Activated CD8-positive, alpha-beta memory T cell treated with anti-CD3 and anti-CD28 coated beads for 36 hours (primary cell): ENCODE results near the gene ASIC5. TPM values are rescaled to one million over a fixed set of nuclear protein-coding genes. Genes with fewer than 3 reads are reported as not detected.

Experiments
- CTCF ChIA-PET: fragments of 350-600 bp; sonication (Branson Sonifier 250); formaldehyde crosslinking; loops from one replicate; lab custom pipeline; 2021; ENCODE audit warnings: antibody characterized with exemption; lab: Charles Lee
- POLR2A ChIA-PET: fragments of 350-600 bp; sonication (Branson Sonifier 250); formaldehyde crosslinking; loops from one replicate; lab custom pipeline; 2021; ENCODE audit warnings: antibody characterized with exemption; lab: Charles Lee
- total RNA-seq, 2 experiments: library from RNA; stranded (reverse); gene quantifications; one replicate each; pipeline ENCODE4 v1.2.3, GENCODE V29; 2021

Gene ASIC5
- total RNA-seq, 2 experiments from 2014 or later = not detected

- ChIA-PET CTCF (no interaction called here), POLR2A (no interaction called here)
These were observed 19.6 kb upstream of the ASIC5 start for GRCh38 chr4:155885666-155886065.

GRCh38 chr4:155883895-155884294 is 17.8 kb upstream of the ASIC5 start:
- ChIA-PET POLR2A (no interaction called here), CTCF (no interaction called here)

- ChIA-PET POLR2A (no interaction called here), CTCF (no interaction called here)
These were observed 15.5 kb upstream of the ASIC5 start for GRCh38 chr4:155881555-155881954.

GRCh38 chr4:155879767-155880166 is 13.7 kb upstream of the ASIC5 start:
- ChIA-PET POLR2A (no interaction called here), CTCF (no interaction called here)

GRCh38 chr4:155878611-155879010 is 12.5 kb upstream of the ASIC5 start:
- ChIA-PET POLR2A (no interaction called here), CTCF (no interaction called here)

GRCh38 chr4:155877971-155878370 is 11.9 kb upstream of the ASIC5 start:
- POLR2A ChIA-PET = no interaction called here
- CTCF ChIA-PET = no interaction called here

- ChIA-PET CTCF (no interaction called here), POLR2A (no interaction called here)
These were observed 9.8 kb upstream of the ASIC5 start for GRCh38 chr4:155875878-155876277.

GRCh38 chr4:155855897-155856296 is 10.2 kb downstream of the ASIC5 start:
- POLR2A ChIA-PET = no interaction called here
- CTCF ChIA-PET = no interaction called here

GRCh38 chr4:155854582-155855226 is 11.4 kb downstream of the ASIC5 start:
- CTCF ChIA-PET = no interaction called here

GRCh38 chr4:155853189-155853588 is 12.9 kb downstream of the ASIC5 start:
- ChIA-PET CTCF (no interaction called here), POLR2A (no interaction called here)

More at GRCh38 chr4:155854582-155855226, 11.4 kb downstream of the ASIC5 start:
- POLR2A ChIA-PET = no interaction called here

GRCh38 chr4:155849042-155849441 is 17.0 kb downstream of the ASIC5 start:
- POLR2A ChIA-PET = no interaction called here
- CTCF ChIA-PET = no interaction called here

GRCh38 chr4:155846929-155847328 is 19.1 kb downstream of the ASIC5 start:
- ChIA-PET CTCF (no interaction called here), POLR2A (no interaction called here)

- CTCF ChIA-PET = no interaction called here
- POLR2A ChIA-PET = no interaction called here
These were observed 24.0 kb downstream of the ASIC5 start for GRCh38 chr4:155842080-155842479.

GRCh38 chr4:155837203-155837796 is 28.8 kb downstream of the ASIC5 start:
- POLR2A ChIA-PET = no interaction called here
- CTCF ChIA-PET = no interaction called here

GRCh38 chr4:155832664-155833063 is 33.4 kb downstream of the ASIC5 start:
- CTCF ChIA-PET = no interaction called here
- POLR2A ChIA-PET = no interaction called here

- POLR2A ChIA-PET = no interaction called here
- CTCF ChIA-PET = no interaction called here
These were observed 37.4 kb downstream of the ASIC5 start for GRCh38 chr4:155828628-155829027.

- ChIA-PET CTCF (no interaction called here), POLR2A (no interaction called here)
These were observed 43.5 kb downstream of the ASIC5 start for GRCh38 chr4:155822572-155822971.

GRCh38 chr4:155820887-155821518 is 45.1 kb downstream of the ASIC5 start:
- POLR2A ChIA-PET = no interaction called here
- CTCF ChIA-PET = no interaction called here

- ChIA-PET CTCF (no interaction called here), POLR2A (no interaction called here)
These were observed 47.0 kb downstream of the ASIC5 start for GRCh38 chr4:155819066-155819465.

GRCh38 chr4:155818639-155819038 is 47.4 kb downstream of the ASIC5 start:
- POLR2A ChIA-PET = no interaction called here
- CTCF ChIA-PET = no interaction called here

GRCh38 chr4:155811083-155811482 is 55.0 kb downstream of the ASIC5 start:
- CTCF ChIA-PET = no interaction called here
- POLR2A ChIA-PET = interaction anchor here (1.7 kb wide), 1 partner anchor 142 kb away, joined by 4 read pairs; the partner anchor contains the start of gene CTSO
